HG02870 (cell line): Measurements from ENCODE around the gene TSHR.
A peak's percentile ranks its signal among the peaks of the same experiment; 100 is the strongest.
"Not testable (repeated sequence)": the region's sequence is repeated elsewhere in the genome, so short reads cannot be mapped to it uniquely, and the experiment has no call there.

Experiments
- ATAC-seq: cut with Tn5 transposase; IDR thresholded peaks from one replicate; pipeline ENCODE4 v1.9.1; 2021; ENCODE audit warnings: mild to moderate bottlenecking, moderate library complexity; ENCODE audit not compliant: unreplicated experiment

TSHR gene

DNA sequence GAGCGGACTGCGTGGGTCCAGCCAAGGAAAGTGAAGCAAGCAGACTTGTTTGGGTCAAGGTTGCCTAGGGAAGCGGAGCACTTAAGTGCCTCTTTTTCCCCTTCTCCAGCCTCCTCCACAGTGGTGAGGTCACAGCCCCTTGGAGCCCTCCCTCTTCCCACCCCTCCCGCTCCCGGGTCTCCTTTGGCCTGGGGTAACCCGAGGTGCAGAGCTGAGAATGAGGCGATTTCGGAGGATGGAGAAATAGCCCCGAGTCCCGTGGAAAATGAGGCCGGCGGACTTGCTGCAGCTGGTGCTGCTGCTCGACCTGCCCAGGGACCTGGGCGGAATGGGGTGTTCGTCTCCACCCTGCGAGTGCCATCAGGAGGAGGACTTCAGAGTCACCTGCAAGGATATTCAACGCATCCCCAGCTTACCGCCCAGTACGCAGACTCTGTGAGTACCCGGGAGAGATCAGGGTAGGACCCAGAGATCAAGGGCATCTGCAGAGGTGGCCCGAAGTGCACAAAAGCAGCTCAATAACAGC, at the start of gene TSHR:
Gene TSHR (plus strand): TSS at position 206 of the 526 bp plus-strand sequence. CDS start 60 bp downstream, at position 266.
- no peak for ATAC-seq

DNA sequence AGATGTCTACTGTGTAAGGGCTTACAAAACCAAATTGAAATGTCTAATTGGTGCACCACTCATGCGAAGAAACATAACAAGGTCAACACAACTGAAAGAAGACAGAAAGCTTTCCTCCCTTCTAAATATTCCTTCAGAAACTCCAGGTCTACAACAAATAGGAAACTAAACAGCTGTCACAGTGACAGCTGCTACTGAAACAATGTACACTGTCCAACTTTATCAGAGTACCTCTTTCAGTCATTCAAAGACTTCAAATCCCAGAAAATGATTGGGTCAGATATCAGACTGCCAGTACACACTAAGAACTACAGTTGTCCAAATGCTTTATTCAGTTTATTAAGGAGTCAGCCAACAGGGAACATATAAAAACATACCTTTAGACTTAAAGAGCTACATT, 49.1 kb upstream of the TSHR start:
- ATAC-seq, result no peak

DNA sequence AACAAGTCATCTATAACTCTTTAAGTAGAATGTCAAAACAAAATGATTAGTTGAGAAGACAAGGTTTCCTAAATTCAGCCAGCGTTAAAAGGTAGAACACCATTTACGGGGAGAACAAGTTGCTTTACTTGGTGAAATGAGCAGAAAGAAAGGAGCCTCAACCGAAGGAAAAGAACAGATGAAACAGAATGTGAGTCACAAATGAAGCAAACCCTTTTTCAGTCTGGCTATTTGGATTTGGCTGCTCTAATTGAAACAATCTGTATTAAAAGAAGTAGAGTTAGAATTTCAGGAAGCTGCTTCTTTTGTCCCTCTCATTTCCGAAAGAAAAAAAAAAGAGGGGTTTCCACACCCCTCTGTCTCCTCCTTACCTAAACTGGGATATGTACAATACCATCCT, 48.5 kb upstream of the TSHR start:
- ATAC-seq, result no peak

DNA sequence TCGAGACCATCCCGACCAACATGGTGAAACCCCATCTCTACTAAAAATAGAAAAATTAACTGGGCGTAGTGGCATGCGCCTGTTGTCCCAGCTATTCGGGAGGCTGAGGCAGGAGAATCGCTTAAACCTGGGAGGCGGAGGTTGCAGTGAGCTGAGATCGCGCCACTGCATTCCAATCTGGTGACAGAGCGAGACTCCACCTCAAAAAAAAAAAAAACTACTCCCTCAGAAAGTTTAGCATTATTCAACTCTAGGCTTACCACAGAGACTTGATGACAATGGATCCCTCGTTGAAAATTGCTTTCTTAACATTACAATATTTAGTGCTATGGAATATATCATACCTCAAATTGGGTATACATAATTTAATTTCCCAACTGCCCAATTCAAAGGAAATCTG, 43.4 kb upstream of the TSHR start:
- ATAC-seq, result not testable (repeated sequence)

DNA sequence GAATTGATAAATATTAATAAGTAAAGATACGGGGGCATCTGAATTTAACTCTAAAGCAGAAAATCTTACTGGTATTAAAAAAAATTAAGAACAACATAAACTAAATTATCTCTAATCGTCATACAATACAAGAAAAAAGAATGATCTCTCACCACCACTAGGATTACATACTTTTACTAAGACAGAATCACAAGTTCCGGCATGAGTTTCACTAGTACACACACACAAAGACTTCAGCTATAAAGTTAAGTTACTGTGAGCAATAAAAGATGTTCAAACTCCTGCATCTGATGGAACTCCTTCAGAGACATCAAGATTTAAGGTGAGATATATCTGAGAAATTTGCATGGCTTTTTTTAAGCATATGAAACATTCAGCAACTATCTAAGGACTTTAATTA, 35.8 kb upstream of the TSHR start:
- no peak for ATAC-seq

DNA sequence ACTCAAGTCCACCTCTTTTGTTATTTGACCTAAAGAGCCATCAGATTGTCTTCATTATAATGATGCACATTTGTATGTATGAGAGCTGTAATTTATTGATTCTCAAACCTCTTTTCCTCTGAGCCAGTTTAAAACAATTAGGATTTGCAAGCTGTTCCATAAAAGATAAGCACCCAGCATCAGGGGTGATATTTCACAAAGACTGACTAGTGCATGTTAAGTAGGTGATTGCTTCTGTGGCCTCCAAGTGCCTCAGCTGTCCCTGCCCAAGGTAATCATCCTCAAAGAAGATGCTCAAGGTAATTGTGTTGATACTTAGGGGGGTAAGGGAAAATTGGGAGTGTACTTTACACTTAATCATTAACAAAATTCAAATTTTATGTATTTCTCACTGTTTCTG, 32.1 kb upstream of the TSHR start:
- no peak for ATAC-seq

DNA sequence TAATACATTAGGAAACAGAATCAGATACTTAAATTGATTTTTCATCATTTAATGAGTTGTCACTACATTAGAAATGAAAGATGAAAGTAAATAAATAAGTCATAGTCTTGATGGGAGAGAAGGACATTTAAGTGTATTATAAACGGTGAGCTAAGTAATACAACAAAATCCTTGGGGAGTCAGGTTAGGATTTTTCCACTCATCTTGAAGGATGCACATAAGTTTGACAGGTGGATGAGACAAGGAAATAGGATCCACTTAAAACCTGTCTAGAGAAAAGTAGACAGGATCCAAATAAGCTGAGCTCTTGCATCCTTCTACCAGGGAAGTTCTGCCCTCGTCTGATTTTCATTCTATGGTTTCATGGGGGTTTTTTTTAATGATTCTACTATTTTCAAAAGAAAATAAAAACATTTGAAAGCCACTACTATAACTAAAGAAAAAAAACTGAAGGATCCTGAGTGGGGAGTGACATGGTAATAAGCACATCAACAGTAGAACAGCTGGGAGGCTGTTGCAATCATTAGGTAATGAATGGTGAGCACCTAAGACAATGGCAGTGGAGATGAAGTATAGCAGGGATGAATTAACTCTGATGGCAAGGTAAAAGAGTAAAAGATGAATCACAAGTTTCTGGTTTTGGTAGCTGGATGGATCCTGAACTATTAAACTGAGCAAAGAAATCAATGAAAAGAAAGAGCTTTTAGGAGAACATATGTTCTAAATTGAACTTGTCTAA, 30.9 kb upstream of the TSHR start:
- no peak for ATAC-seq

DNA sequence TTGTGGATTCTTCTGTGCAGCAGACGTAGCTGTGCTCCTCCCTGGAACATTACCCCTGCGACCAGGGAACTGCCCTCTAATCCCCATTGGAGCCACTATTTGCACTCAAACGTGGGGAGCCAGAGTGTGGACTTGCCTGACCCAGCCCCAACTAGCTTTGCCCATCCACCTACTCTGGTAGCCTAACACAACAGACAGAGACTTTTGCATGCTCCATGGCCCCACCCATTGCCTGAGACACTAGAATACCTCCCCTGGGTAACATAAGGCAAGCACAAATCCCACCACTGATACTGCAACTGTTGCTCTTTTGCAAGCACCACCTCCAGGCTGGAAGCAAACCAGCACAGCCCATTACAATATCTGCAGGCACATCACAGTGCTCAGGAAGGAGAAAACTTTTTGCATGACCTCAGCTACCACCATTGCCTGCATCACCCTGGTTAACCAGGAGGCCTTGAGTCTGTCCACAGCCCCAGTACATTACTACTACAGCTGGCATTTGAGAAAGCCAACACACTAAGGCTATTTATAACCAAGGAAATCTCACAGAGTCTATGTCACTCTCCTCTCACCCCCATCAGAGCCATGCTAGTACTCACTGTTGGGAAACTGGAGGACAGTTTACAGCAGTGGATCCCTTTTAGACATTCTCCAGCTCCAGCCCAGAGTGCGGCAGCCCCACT, 28.9 kb upstream of the TSHR start:
- no peak for ATAC-seq

DNA sequence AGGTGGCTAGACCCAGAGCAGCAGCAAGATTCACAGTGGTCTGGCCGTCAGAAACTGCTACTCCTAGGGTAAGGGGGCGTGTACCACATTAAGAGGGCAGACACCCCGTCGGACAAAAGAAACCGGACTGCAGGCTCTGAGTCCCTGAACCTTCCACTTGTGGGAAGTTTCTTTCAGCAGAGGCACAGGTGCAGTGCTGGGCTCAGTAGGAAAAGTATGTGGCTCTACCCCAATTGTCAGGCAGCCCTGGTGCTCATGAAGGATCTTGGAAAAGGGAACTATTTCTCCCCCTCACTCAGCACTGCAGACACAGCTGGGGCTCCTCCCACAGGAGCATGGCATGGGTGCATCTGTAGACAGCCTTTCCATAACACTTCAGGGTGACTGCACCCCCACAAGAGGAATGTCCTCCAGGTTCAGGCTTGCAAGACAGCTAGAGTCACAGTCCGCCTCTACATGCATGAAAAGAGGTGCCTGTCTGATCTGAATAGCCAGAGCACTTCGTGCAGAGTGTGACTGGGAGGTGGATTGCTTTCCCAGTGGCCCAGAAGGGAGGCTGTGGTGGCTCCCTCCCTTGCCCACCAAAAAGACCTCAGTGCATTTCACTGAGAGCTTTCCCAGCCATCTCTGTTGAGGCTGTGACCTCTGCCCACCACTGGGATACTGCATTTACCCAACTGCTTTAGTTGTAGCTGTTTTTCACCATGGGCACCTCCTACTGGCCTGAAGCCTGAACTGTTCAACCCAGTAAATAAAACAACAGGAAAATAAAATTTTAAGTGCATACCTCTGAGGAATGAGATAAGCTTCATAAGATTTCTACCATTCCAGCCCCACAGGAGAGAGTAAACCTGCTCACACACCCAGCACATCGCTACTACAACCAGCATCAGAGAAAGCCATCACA, 28.1 kb upstream of the TSHR start:
- ATAC-seq, result no peak

DNA sequence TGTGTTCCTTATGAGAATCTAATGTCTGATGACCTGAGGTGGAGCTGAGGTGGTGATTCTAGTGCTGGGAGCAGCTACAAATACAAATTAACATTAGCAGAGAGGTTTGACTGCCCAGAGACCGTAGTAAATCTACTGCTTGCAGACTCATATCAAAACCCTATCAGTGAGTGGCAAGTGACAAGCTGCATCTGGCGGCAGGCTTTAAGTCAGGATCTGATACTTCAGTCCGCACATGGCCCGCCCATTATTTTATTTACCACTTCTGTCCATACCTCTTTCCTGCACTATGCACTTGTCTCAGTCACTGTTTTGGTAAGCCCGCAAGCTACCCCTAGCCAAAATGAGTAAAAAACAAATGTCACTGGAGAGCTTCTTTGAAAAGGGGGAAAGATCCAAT, 25.3 kb upstream of the TSHR start:
- ATAC-seq, result no peak

DNA sequence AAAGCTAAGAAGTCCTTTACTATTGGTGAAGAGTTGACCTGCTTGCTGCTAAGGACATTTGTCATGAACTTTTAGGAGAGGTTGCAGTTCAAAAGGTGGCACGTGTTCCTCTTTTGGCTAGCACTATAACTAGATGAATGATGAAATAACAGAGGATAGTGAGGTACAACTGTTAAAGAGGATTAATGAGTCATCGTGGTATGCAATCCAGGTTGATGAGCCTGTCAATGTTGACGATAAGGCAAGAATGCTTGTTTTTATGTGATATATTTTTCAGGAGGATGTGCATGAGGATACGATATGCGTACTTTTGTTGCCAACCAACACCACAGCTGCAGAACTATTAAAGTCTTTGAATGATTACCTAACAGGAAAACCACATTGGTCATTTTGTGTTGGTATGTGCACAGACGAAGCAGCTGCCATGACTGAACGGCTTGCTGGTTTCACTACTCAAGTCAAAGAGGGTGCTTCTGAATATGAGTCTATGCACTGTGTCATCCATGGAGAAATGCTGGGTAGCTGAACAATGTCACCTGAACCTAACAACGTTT, 24.5 kb upstream of the TSHR start:
- peak; percentile 97 for ATAC-seq

DNA sequence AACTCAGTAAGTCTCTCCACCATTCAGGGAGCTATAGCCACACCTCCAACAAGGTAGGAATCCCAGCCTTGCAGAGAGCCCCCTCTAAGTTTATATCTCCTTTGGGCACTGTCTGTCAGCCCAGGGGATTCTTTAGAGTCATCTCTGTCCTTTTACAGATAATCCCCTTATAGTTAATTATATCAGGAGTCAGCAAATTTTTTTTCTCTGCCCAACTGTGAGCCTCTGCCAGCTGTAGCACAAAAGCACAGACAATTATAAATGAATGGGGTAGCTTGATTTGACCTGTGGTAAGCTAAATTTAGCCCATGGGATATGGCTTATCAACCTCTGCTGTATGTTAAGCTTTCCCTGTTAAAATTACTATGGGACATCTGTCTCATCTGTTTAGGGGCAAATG, 22.1 kb upstream of the TSHR start:
- no peak for ATAC-seq

DNA sequence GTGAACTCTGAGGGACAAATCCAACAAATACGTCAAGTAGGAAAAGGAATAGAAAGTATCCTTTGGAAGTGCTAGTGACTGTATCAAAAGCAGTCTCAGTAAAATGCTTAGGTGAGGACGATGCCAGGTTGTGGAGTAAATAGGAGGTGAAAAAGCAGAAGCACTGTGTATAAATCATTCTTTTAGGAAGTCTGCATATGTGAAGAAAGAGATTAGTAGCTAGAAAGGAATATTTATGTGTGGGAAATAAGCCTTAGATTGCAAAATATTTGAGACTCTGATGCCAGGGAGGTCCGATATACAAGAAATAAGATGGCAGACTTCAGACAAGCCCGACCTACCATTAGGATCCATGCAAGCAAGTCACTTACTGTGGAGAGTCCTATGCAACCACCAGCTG, 21.7 kb upstream of the TSHR start:
- ATAC-seq, result no peak

DNA sequence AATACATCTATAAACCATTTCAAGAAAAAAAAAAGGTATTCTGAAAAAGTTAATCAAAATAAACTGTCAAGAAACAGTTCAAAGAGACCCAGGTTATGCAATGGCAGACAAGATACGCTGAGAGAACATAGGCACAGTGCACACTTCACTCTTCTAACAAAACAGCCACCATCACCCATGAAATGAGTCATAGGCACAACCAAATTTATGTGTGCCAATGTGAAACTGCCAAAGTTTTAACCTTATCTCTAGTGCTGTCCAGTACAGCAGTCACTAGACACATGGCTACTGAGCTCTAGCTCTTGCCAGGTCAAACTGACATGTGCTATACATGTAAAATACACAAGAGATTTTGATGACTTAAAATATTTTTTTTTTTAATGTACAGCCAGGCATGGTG, 15.3 kb upstream of the TSHR start:
- ATAC-seq, result no peak

DNA sequence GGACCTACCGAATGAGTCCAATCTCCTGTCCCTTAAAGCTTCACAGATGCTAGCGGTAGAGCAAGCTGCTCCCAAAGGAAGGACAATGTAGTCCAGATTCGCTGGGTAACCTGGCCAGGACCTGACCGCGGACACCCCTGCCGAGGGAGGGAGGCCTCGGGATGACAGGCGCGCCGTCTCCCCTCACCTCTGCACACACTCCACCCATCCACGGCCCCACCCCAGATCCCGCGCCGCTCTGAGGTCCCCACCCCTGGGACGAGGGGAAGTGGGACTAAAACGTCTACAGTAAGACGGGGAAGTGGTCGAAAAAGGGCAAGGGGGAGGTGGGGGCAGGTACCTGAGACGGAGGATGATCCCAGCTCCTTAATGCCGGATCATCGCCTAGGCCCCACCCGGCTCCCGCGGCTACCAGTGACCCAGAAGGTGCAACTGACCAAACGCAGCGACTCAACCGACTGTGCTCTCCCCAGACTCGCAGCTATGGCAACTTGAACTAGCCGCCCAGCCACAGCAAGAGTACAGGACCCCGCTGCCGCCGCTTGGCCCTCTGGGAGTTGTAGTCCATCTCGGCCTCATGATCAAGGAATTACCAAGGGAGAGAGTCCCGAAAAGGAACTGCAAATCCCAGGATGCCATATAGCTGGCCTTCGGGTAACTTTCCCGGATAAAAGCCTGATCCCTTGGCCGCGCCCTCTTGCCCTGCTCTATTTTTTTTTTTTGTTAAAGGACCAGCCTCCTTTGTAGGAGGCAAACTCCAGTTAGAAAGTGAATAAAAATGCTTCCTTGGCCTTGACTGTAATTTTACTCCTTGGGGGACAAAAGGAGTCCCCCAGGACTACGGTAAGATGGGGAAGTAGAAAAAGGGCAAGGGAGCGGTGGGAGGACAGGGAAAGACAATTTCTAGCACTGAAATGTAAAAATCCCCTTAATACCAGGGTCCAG, 13.9 kb upstream of the TSHR start, which contains the start of gene CEP128:
Gene CEP128 (minus strand): TSS at position 498 of the 945 bp plus-strand sequence.
- ATAC-seq, result peak; percentile 99

DNA sequence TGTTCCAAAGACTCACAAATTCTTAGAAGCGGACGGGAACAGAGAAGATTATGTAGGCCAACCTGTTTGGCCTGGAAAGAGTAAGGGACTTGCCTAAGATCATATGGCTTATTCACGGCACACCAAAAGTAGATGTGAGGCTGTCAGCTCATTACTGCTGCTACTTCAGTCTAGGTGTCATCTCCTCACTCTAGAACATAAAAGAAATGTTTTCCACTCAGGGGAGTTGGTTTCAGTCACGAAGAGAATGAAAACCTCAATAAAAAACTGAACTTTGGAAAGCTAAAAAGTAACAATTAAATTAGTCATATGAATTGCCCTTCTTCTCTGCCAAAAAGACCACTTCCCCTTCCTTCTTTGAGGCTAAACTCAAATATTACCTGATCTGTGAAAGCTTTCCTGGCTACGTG, 13.2 kb upstream of the TSHR start:
- ATAC-seq, result no peak

DNA sequence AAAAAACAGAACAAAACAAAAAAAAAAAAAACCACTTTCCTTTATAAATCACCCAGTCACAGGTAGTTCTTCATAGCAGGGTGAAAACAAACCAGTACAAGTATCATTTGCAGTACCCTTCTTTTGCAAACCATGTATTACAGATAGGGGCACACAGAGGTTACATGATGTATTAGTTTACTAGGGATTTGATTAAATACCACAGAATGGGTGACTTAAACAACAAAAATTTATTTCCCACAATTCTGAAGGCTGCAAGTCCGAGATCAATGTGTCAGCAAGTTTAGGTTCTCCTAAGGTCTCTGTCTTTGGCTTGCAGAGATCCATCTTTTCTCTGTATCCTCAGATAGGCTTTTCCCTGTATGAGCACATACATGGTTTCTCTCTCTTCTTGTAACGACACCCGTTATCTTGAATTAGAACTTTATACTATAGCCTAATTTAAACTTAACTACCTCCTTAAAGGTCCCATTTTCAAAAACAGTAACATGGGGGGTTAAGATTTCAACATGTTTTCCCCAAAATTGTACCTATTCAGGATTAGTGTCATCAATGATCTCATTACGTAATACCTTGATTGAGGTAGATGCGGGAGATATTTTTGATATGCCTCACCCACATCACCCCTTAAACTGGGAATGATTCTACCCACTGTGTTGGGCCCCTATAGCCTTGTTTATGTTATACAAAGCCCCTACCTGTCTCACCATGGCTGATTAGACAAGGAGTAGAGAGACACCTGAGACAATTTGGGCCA, 10.4 kb upstream of the TSHR start:
- ATAC-seq, result no peak

DNA sequence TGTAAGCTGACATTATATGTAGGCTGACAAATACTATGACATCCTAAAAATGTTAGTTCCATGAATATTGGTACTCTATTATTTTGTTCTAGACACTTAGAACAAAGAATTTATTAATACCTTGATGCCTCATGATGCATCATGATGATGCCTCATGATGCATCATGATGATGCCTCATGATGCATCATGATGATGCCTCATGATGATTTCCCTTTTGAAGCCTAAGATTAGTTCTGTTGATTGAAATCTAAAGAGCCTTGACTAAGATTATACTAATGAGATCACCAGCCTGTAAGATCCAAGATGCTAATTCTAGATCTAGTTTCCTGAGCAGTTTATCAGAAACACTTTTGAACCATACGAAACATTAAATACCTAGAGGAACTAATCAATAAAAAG, 9.2 kb upstream of the TSHR start:
- ATAC-seq, result no peak

DNA sequence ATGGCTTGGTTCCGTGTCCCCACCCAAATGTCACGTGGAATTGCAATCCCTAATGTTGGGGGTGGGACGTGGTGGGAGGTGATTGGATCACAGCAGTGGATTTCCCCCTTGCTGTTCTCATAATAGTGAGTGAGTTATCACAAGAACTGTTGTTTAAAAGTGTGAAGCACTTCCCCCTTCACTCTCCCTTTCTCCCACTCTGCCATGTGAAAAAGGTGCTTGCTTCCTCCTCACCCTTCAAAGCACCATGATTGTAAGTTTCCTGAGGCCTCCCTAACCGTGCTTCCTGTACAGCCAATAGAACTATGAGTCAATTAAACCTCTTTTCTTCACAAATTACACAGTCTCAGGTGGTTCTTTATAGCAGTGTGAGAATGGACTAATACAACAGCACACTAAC, 8.6 kb upstream of the TSHR start:
- no peak for ATAC-seq
